ENCODE results near the gene CALCR. TPM values are rescaled to one million over a fixed set of nuclear protein-coding genes. Genes with fewer than 3 reads are reported as not detected.
"Not testable (repeated sequence)": the region's sequence is repeated elsewhere in the genome, so short reads cannot be mapped to it uniquely, and the experiment has no call there.

The CALCR gene
- 5.2 TPM for total RNA-seq

- Histone ChIP-seq H3K36me3 (ENCODE audit: control insufficient read depth in 3 of 3, insufficient read depth in 3 of 3, low read length in 3 of 3) (no peaks in the 10 kb centered on the region), H3K27me3 (ENCODE audit: control insufficient read depth in 3 of 3, insufficient read depth in 3 of 3, low read length in 3 of 3) (peaks cover 17 to 22% (median 20%) of the 10 kb centered on the region in 3 donors), H3K4me3 (ENCODE audit: low read length in 3 of 3) (peak within 1 kb of the TSS in 1 of 3 donors; percentile 38), H3K4me1 (ENCODE audit: control insufficient read depth in 3 of 3, insufficient read depth in 3 of 3, low read length in 3 of 3) (no peaks in the 10 kb centered on the region), H3K27ac (ENCODE audit: low read depth, low read length) (no peak within 1 kb of the TSS), H3K9me3 (ENCODE audit: control insufficient read depth in 3 of 3, low read length in 3 of 3) (no peaks in the 10 kb centered on the region), H3K9ac (ENCODE audit: low read depth in 1 of 3, low read length in 3 of 3) (no peak within 1 kb of the TSS)
These were observed at the start of gene CALCR for GRCh38 chr7:93574646-93575554. Gene CALCR (minus strand): TSS chr7:93574724. CDS start chr7:93486981, 87,743 bp downstream.

GRCh38 chr7:93623816-93624215 lies 49.3 kb upstream of the CALCR start:
- no peak overlapping the region for H3K4me3 ChIP-seq (ENCODE audit: low read length in 3 of 3)
- no peaks in the 10 kb centered on the region for H3K27me3 ChIP-seq (ENCODE audit: control insufficient read depth in 3 of 3, insufficient read depth in 3 of 3, low read length in 3 of 3)
- H3K9ac ChIP-seq (ENCODE audit: low read depth in 1 of 3, low read length in 3 of 3), result no peak overlapping the region
- no peaks in the 10 kb centered on the region for H3K9me3 ChIP-seq (ENCODE audit: control insufficient read depth in 3 of 3, low read length in 3 of 3)
- H3K27ac ChIP-seq (ENCODE audit: low read depth, low read length), result no peak overlapping the region
- H3K4me1 ChIP-seq (ENCODE audit: control insufficient read depth in 3 of 3, insufficient read depth in 3 of 3, low read length in 3 of 3), result no peaks in the 10 kb centered on the region
- no peaks in the 10 kb centered on the region for H3K36me3 ChIP-seq (ENCODE audit: control insufficient read depth in 3 of 3, insufficient read depth in 3 of 3, low read length in 3 of 3)

- H3K36me3 ChIP-seq (ENCODE audit: control insufficient read depth in 3 of 3, insufficient read depth in 3 of 3, low read length in 3 of 3), result no peaks in the 10 kb centered on the region
- no peak overlapping the region for H3K4me3 ChIP-seq (ENCODE audit: low read length in 3 of 3)
- no peak overlapping the region for H3K27ac ChIP-seq (ENCODE audit: low read depth, low read length)
- no peak overlapping the region for H3K9ac ChIP-seq (ENCODE audit: low read depth in 1 of 3, low read length in 3 of 3)
- no peaks in the 10 kb centered on the region for H3K4me1 ChIP-seq (ENCODE audit: control insufficient read depth in 3 of 3, insufficient read depth in 3 of 3, low read length in 3 of 3)
- no peaks in the 10 kb centered on the region for H3K27me3 ChIP-seq (ENCODE audit: control insufficient read depth in 3 of 3, insufficient read depth in 3 of 3, low read length in 3 of 3)
- H3K9me3 ChIP-seq (ENCODE audit: control insufficient read depth in 3 of 3, low read length in 3 of 3), result no peaks in the 10 kb centered on the region
These were observed 47.8 kb upstream of the CALCR start for GRCh38 chr7:93622036-93623033.

GRCh38 chr7:93620864-93621263 lies 46.3 kb upstream of the CALCR start:
- H3K27me3 ChIP-seq (ENCODE audit: control insufficient read depth in 3 of 3, insufficient read depth in 3 of 3, low read length in 3 of 3), result no peaks in the 10 kb centered on the region
- H3K36me3 ChIP-seq (ENCODE audit: control insufficient read depth in 3 of 3, insufficient read depth in 3 of 3, low read length in 3 of 3), result no peaks in the 10 kb centered on the region
- H3K4me3 ChIP-seq (ENCODE audit: low read length in 3 of 3), result no peak overlapping the region
- no peak overlapping the region for H3K27ac ChIP-seq (ENCODE audit: low read depth, low read length)
- H3K4me1 ChIP-seq (ENCODE audit: control insufficient read depth in 3 of 3, insufficient read depth in 3 of 3, low read length in 3 of 3), result no peaks in the 10 kb centered on the region
- H3K9ac ChIP-seq (ENCODE audit: low read depth in 1 of 3, low read length in 3 of 3), result no peak overlapping the region
- H3K9me3 ChIP-seq (ENCODE audit: control insufficient read depth in 3 of 3, low read length in 3 of 3), result no peaks in the 10 kb centered on the region

- Histone ChIP-seq H3K4me3 (ENCODE audit: low read length in 3 of 3) (no peak overlapping the region), H3K36me3 (ENCODE audit: control insufficient read depth in 3 of 3, insufficient read depth in 3 of 3, low read length in 3 of 3) (no peaks in the 10 kb centered on the region), H3K9me3 (ENCODE audit: control insufficient read depth in 3 of 3, low read length in 3 of 3) (no peaks in the 10 kb centered on the region), H3K9ac (ENCODE audit: low read depth in 1 of 3, low read length in 3 of 3) (no peak overlapping the region), H3K27ac (ENCODE audit: low read depth, low read length) (no peak overlapping the region), H3K4me1 (ENCODE audit: control insufficient read depth in 3 of 3, insufficient read depth in 3 of 3, low read length in 3 of 3) (no peaks in the 10 kb centered on the region), H3K27me3 (ENCODE audit: control insufficient read depth in 3 of 3, insufficient read depth in 3 of 3, low read length in 3 of 3) (no peaks in the 10 kb centered on the region)
These were observed 45.5 kb upstream of the CALCR start for GRCh38 chr7:93620057-93620456.

GRCh38 chr7:93601363-93601762 lies 26.8 kb upstream of the CALCR start:
- H3K9me3 ChIP-seq (ENCODE audit: control insufficient read depth in 3 of 3, low read length in 3 of 3), result no peaks in the 10 kb centered on the region
- no peak overlapping the region for H3K27ac ChIP-seq (ENCODE audit: low read depth, low read length)
- H3K36me3 ChIP-seq (ENCODE audit: control insufficient read depth in 3 of 3, insufficient read depth in 3 of 3, low read length in 3 of 3), result no peaks in the 10 kb centered on the region
- H3K9ac ChIP-seq (ENCODE audit: low read depth in 1 of 3, low read length in 3 of 3), result no peak overlapping the region
- H3K27me3 ChIP-seq (ENCODE audit: control insufficient read depth in 3 of 3, insufficient read depth in 3 of 3, low read length in 3 of 3), result no peaks in the 10 kb centered on the region
- no peaks in the 10 kb centered on the region for H3K4me1 ChIP-seq (ENCODE audit: control insufficient read depth in 3 of 3, insufficient read depth in 3 of 3, low read length in 3 of 3)
- H3K4me3 ChIP-seq (ENCODE audit: low read length in 3 of 3), result no peak overlapping the region

GRCh38 chr7:93594250-93594649 lies 19.7 kb upstream of the CALCR start:
- Histone ChIP-seq H3K4me1 (ENCODE audit: control insufficient read depth in 3 of 3, insufficient read depth in 3 of 3, low read length in 3 of 3) (no peaks in the 10 kb centered on the region), H3K27me3 (ENCODE audit: control insufficient read depth in 3 of 3, insufficient read depth in 3 of 3, low read length in 3 of 3) (no peaks in the 10 kb centered on the region), H3K9ac (ENCODE audit: low read depth in 1 of 3, low read length in 3 of 3) (no peak overlapping the region)

GRCh38 chr7:93592588-93593266 lies 18.2 kb upstream of the CALCR start:
- no peak overlapping the region for H3K9ac ChIP-seq (ENCODE audit: low read depth in 1 of 3, low read length in 3 of 3)
- H3K4me1 ChIP-seq (ENCODE audit: control insufficient read depth in 3 of 3, insufficient read depth in 3 of 3, low read length in 3 of 3), result no peaks in the 10 kb centered on the region
- H3K27me3 ChIP-seq (ENCODE audit: control insufficient read depth in 3 of 3, insufficient read depth in 3 of 3, low read length in 3 of 3), result no peaks in the 10 kb centered on the region
- H3K4me3 ChIP-seq (ENCODE audit: low read length in 3 of 3), result no peak overlapping the region
- no peak overlapping the region for H3K27ac ChIP-seq (ENCODE audit: low read depth, low read length)
- H3K36me3 ChIP-seq (ENCODE audit: control insufficient read depth in 3 of 3, insufficient read depth in 3 of 3, low read length in 3 of 3), result no peaks in the 10 kb centered on the region
- no peaks in the 10 kb centered on the region for H3K9me3 ChIP-seq (ENCODE audit: control insufficient read depth in 3 of 3, low read length in 3 of 3)

More at GRCh38 chr7:93594250-93594649, 19.7 kb upstream of the CALCR start:
- Histone ChIP-seq H3K27ac (ENCODE audit: low read depth, low read length) (no peak overlapping the region), H3K36me3 (ENCODE audit: control insufficient read depth in 3 of 3, insufficient read depth in 3 of 3, low read length in 3 of 3) (no peaks in the 10 kb centered on the region), H3K9me3 (ENCODE audit: control insufficient read depth in 3 of 3, low read length in 3 of 3) (no peaks in the 10 kb centered on the region), H3K4me3 (ENCODE audit: low read length in 3 of 3) (no peak overlapping the region)

GRCh38 chr7:93591224-93592050 lies 16.9 kb upstream of the CALCR start:
- not testable (repeated sequence) for H3K9ac ChIP-seq (ENCODE audit: low read depth in 1 of 3, low read length in 3 of 3); H3K9me3 ChIP-seq (ENCODE audit: control insufficient read depth in 3 of 3, low read length in 3 of 3); H3K4me1 ChIP-seq (ENCODE audit: control insufficient read depth in 3 of 3, insufficient read depth in 3 of 3, low read length in 3 of 3); H3K36me3 ChIP-seq (ENCODE audit: control insufficient read depth in 3 of 3, insufficient read depth in 3 of 3, low read length in 3 of 3); H3K4me3 ChIP-seq (ENCODE audit: low read length in 3 of 3); H3K27ac ChIP-seq (ENCODE audit: low read depth, low read length); H3K27me3 ChIP-seq (ENCODE audit: control insufficient read depth in 3 of 3, insufficient read depth in 3 of 3, low read length in 3 of 3)
